Fibroblast of lung (primary cell): Measurements from ENCODE around the gene MEG3. TPM values are rescaled to one million over a fixed set of nuclear protein-coding genes. Genes with fewer than 3 reads are reported as not detected.

Source experiments
- DNase-seq, 2 donors: peaks; one replicate each; pipeline versions ENCODE4 v3.0.0 to v3.0.0-alpha.2; 2010; ENCODE audit warnings: low read depth in 2 of 2
- H2AFZ ChIP-seq: 2 replicates; pipeline ENCODE4 v1.5.1; 2012; ENCODE audit warnings: low read length, control low read depth, inconsistent platforms
- H3K27ac ChIP-seq: 2 replicates; pipeline ENCODE4 v1.5.1; 2011; ENCODE audit warnings: low read length, control low read depth; ENCODE audit not compliant: insufficient read depth
- H3K27me3 ChIP-seq: 2 replicates; pipeline ENCODE4 v1.5.1; 2011; ENCODE audit warnings: mild to moderate bottlenecking, low read length; ENCODE audit not compliant: control insufficient read depth, insufficient read depth
- H3K36me3 ChIP-seq: 2 replicates; pipeline ENCODE4 v1.5.1; 2011; ENCODE audit warnings: low read length; ENCODE audit not compliant: control insufficient read depth, insufficient read depth
- H3K4me1 ChIP-seq: 2 replicates; pipeline ENCODE4 v1.5.1; 2011; ENCODE audit warnings: low read length; ENCODE audit not compliant: control insufficient read depth, insufficient read depth; ENCODE audit errors: extremely low read depth
- H3K4me2 ChIP-seq: 2 replicates; pipeline ENCODE4 v1.5.1; 2011; ENCODE audit warnings: low read length, control low read depth; ENCODE audit not compliant: insufficient read depth; ENCODE audit errors: extremely low read depth
- H3K4me3 ChIP-seq, 4 experiments: fragments of 200-600 bp in 1 of 4; sonication (generic) in 1 of 4; replicated peaks in 1 of 4; 2 replicates each; pipeline ENCODE4 v1.5.1; 2011 to 2016; ENCODE audit warnings: low read length in 4 of 4, low read depth in 3 of 4, mild to moderate bottlenecking in 3 of 4, control low read depth in 2 of 4, inconsistent platforms in 1 of 4, mixed read lengths in 1 of 4; ENCODE audit not compliant: insufficient read depth in 1 of 4; ENCODE audit errors: control extremely low read depth in 1 of 4
- H3K79me2 ChIP-seq: 2 replicates; pipeline ENCODE4 v1.5.1; 2012; ENCODE audit warnings: mild to moderate bottlenecking, low read length, inconsistent platforms; ENCODE audit not compliant: control insufficient read depth, insufficient read depth
- H3K9ac ChIP-seq: 2 replicates; pipeline ENCODE4 v1.5.1; 2011; ENCODE audit warnings: mild to moderate bottlenecking, low read length, control low read depth; ENCODE audit not compliant: insufficient read depth
- H3K9me3 ChIP-seq: 2 replicates; pipeline ENCODE4 v1.5.1; 2012; ENCODE audit warnings: low read depth, low read length; ENCODE audit not compliant: control insufficient read depth, insufficient read depth
- H4K20me1 ChIP-seq: 2 replicates; pipeline ENCODE4 v1.5.1; 2011; ENCODE audit warnings: low read length; ENCODE audit not compliant: control insufficient read depth, insufficient read depth; ENCODE audit errors: extremely low read depth
- EZH2 ChIP-seq: IDR thresholded peaks from 2 replicates; pipeline ENCODE4 v1.5.1; 2012; ENCODE audit warnings: low read length, control low read depth, mild to moderate bottlenecking; ENCODE audit errors: missing control alignments
- polyA plus RNA-seq, 2 donors: library from polyadenylated mRNA; depleted of rRNA in 1 of 2; stranded (reverse) in 1 of 2; unstranded in 1 of 2; fragments of >200 nt; gene quantifications; 2 replicates each; pipeline ENCODE4 v1.2.1, GENCODE V29; 2011 to 2012; ENCODE audit warnings: missing spikeins in 1 of 2
- total RNA-seq: library from RNA; depleted of rRNA; stranded (reverse); fragments of >200 nt; gene quantifications from 2 replicates; pipeline ENCODE4 v1.2.1, GENCODE V29; 2014
- TF ChIP-seq, protein P1 (sequence below), 2 donors: IDR thresholded peaks in 1 of 2; conservative IDR thresholded peaks in 1 of 2; 1 replicate in 1 of 2; 2 replicates in 1 of 2; pipeline ENCODE4 v1.5.1; 2011 to 2012; ENCODE audit warnings: low read length in 2 of 2, control low read depth in 1 of 2, inconsistent platforms in 1 of 2, low read depth in 1 of 2, mild to moderate bottlenecking in 1 of 2

The MEG3 gene
- total and polyA plus RNA-seq, 2 donors (not counting 1 experiment from before 2014, with no cell fraction given), result 104 to 182 TPM

DNA sequence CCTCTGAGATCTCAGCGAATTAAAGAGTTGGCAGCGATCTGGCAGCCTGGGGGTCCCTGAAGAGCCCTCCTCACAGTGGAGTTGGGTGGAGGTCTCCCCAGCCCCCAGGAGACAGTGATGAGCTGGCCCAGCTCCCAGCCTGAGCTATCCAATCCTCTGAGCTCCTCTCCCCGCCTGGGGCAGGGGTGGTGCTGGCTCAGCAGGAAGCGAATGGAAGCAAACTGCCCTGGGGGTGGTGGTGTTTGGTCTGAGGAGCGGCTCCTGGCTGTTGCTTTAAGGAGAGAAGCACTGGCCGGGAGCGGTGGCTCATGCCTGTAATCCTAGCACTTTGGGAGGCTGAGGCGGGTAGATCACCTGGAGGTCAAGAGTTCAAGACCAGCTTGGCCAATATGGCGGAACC, 19.5 kb upstream of the MEG3 start:
- no peaks in the 10 kb centered on the region for H3K27me3 ChIP-seq
- TF ChIP-seq EZH2, result no peak
- TF ChIP-seq, protein P1, sequence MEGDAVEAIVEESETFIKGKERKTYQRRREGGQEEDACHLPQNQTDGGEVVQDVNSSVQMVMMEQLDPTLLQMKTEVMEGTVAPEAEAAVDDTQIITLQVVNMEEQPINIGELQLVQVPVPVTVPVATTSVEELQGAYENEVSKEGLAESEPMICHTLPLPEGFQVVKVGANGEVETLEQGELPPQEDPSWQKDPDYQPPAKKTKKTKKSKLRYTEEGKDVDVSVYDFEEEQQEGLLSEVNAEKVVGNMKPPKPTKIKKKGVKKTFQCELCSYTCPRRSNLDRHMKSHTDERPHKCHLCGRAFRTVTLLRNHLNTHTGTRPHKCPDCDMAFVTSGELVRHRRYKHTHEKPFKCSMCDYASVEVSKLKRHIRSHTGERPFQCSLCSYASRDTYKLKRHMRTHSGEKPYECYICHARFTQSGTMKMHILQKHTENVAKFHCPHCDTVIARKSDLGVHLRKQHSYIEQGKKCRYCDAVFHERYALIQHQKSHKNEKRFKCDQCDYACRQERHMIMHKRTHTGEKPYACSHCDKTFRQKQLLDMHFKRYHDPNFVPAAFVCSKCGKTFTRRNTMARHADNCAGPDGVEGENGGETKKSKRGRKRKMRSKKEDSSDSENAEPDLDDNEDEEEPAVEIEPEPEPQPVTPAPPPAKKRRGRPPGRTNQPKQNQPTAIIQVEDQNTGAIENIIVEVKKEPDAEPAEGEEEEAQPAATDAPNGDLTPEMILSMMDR (conservative IDR thresholded peaks at IDR 0.05 in 1 of 2, IDR thresholded peaks at IDR 0.05 in 1 of 2; ENCODE audit: low read depth in 1 of 2, low read length in 2 of 2), result no peak
- no peaks in the 10 kb centered on the region for H3K4me1 ChIP-seq
- H3K4me2 ChIP-seq, result no peak overlapping the region
- no peak overlapping the region for H3K4me3 ChIP-seq
- no peak overlapping the region for H2AFZ ChIP-seq
- no peaks in the 10 kb centered on the region for H3K9me3 ChIP-seq
- H4K20me1 ChIP-seq, result no peaks in the 10 kb centered on the region
- H3K27ac ChIP-seq, result no peak overlapping the region
- no peak overlapping the region for H3K9ac ChIP-seq
- DNase-seq, result no peak
- no peaks in the 10 kb centered on the region for H3K36me3 ChIP-seq
- H3K79me2 ChIP-seq, result no peaks in the 10 kb centered on the region

DNA sequence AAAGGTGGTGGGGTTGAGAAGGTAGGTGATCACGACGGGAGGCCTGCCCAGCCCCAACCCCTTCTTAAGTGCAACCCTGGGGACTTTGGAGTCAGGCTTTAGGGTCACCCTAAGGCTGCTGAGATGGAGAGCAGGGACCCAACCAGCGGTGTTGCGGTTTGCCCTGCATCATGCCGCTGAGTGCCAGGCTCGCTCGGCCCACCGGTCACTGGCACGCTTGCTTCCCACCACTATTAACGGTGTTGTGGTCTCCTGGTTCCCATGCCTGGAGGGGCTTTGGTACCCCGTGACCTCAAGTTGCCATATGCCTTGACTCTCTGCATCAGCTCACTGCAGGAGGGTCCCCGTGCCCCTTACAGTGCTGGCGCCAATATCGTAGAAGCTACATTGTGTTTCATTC, 18.4 kb upstream of the MEG3 start:
- H3K9me3 ChIP-seq, result no peaks in the 10 kb centered on the region

DNA sequence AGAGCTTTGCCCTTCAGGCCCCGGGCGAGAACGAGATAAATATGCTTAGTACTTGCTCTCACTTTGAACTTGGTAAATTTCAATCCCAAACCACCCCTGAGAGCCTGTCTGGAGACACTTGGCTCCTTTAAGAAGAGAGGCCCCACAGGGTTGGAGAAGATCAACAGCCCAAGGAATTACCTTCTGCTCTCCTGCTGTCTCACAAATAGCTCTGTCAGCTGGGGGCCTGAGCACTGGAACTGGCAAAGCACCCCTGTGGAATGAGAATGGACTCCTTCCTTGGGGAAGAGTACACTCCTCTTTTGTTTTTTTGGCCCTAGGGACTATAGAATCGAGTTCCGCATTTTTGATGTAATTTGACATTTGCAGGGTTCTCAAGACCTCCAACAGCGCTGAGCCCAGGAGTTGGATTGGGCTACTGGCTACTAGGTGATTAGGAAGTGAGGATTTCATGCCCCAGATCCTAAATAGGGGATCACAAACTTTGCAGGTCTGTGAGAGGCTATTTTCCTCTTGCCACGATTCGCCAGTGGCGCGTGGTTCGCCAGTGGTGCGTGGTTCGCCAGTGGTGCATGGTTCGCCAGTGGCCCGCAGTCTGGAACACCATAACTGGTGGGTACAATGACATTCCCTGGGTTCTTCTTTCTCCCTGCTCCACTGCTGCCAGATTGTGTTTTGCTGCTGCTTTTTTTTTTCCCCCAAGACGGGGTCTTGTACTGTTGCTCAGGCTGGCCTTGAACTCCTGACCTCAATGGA, 17.8 kb upstream of the MEG3 start:
- H3K9me3 ChIP-seq, result no peaks in the 10 kb centered on the region
- H3K4me1 ChIP-seq, result no peaks in the 10 kb centered on the region
- H2AFZ ChIP-seq, result no peak overlapping the region
- H3K27me3 ChIP-seq, result no peaks in the 10 kb centered on the region
- no peak overlapping the region for H3K4me2 ChIP-seq
- H3K4me3 ChIP-seq, result no peak overlapping the region
- H4K20me1 ChIP-seq, result no peaks in the 10 kb centered on the region
- no peak overlapping the region for H3K9ac ChIP-seq
- TF ChIP-seq, protein P1 (conservative IDR thresholded peaks at IDR 0.05 in 1 of 2, IDR thresholded peaks at IDR 0.05 in 1 of 2; ENCODE audit: low read depth in 1 of 2, low read length in 2 of 2), result no peak
- no peak for TF ChIP-seq EZH2
- DNase-seq, result no peak
- no peaks in the 10 kb centered on the region for H3K36me3 ChIP-seq
- no peaks in the 10 kb centered on the region for H3K79me2 ChIP-seq
- no peak overlapping the region for H3K27ac ChIP-seq

More for the DNA sequence above, 18.4 kb upstream of the MEG3 start:
- Histone ChIP-seq H3K79me2 (no peaks in the 10 kb centered on the region), H2AFZ (no peak overlapping the region), H3K27ac (no peak overlapping the region), H3K4me2 (no peak overlapping the region), H3K36me3 (no peaks in the 10 kb centered on the region), H4K20me1 (no peaks in the 10 kb centered on the region), H3K4me1 (no peaks in the 10 kb centered on the region), H3K4me3 (no peak overlapping the region), H3K27me3 (no peaks in the 10 kb centered on the region), H3K9ac (no peak overlapping the region)
- no peak for TF ChIP-seq EZH2
- TF ChIP-seq, protein P1 (conservative IDR thresholded peaks at IDR 0.05 in 1 of 2, IDR thresholded peaks at IDR 0.05 in 1 of 2; ENCODE audit: low read depth in 1 of 2, low read length in 2 of 2), result no peak
- DNase-seq, result no peak
